Mesothelial cell of epicardium (in vitro differentiated cells): ENCODE data around the gene LUC7L3. TPM values are rescaled to one million over a fixed set of nuclear protein-coding genes. Genes with fewer than 3 reads are reported as not detected.

Source experiments
- DNase-seq, 2 experiments: peaks; one replicate each; pipeline ENCODE4 v3.0.0; 2021; ENCODE audit warnings: low spot score in 2 of 2; ENCODE audit not compliant: unreplicated experiment in 2 of 2
- H3K27ac Mint-ChIP-seq: 2 replicates; pipeline ENCODE4 v1.8.0; 2021; ENCODE audit warnings: mixed read lengths
- H3K27me3 Mint-ChIP-seq: 2 replicates; pipeline ENCODE4 v1.8.0; 2021; ENCODE audit warnings: low read depth, mixed read lengths
- H3K36me3 Mint-ChIP-seq: 2 replicates; pipeline ENCODE4 v1.8.0; 2021; ENCODE audit warnings: mixed read lengths
- H3K4me1 Mint-ChIP-seq: 2 replicates; pipeline ENCODE4 v1.8.0; 2021; ENCODE audit warnings: mixed read lengths
- H3K4me3 Mint-ChIP-seq: 2 replicates; pipeline ENCODE4 v1.8.0; 2021; ENCODE audit warnings: mild to moderate bottlenecking, moderate library complexity, mixed read lengths
- H3K9me3 Mint-ChIP-seq: 2 replicates; pipeline ENCODE4 v1.8.0; 2021; ENCODE audit warnings: mixed read lengths
- CTCF ChIP-seq: fragments of 200-600 bp; sonication (generic); IDR thresholded peaks from one replicate; pipeline ENCODE4 v1.5.0; 2021; ENCODE audit warnings: antibody characterized with exemption; ENCODE audit not compliant: unreplicated experiment
- total RNA-seq: library from RNA; stranded (reverse); gene quantifications from 3 replicates; pipeline ENCODE4 v1.2.1, GENCODE V29; 2021

LUC7L3 gene
- total RNA-seq, 1 donor from 2014 or later, result 261 TPM

GRCh38 chr17:50767446-50767845 lies 48.0 kb downstream of the LUC7L3 start, which contains the start of gene ANKRD40CL:
Gene ANKRD40CL (minus strand): TSS chr17:50767518. CDS start chr17:50766913, 605 bp downstream.
- DNase-seq, result no peak
- Mint-ChIP-seq H3K4me1 (peaks cover 20% of the 10 kb centered on the region), H3K4me3 (no peak within 1 kb of the TSS), H3K27ac (no peak within 1 kb of the TSS), H3K9me3 (no peaks in the 10 kb centered on the region), H3K36me3 (no peaks in the 10 kb centered on the region), H3K27me3 (no peaks in the 10 kb centered on the region)
- TF ChIP-seq CTCF, result no peak

GRCh38 chr17:50768346-50768761 lies 49.0 kb downstream of the LUC7L3 start:
- Mint-ChIP-seq H3K27me3 (no peaks in the 10 kb centered on the region), H3K9me3 (no peaks in the 10 kb centered on the region), H3K4me3 (no peak overlapping the region), H3K27ac (no peak overlapping the region), H3K4me1 (peaks cover 14% of the 10 kb centered on the region), H3K36me3 (no peaks in the 10 kb centered on the region)
- TF ChIP-seq CTCF, result no peak
- DNase-seq, result no peak

- no peak for TF ChIP-seq CTCF
- no peaks in the 10 kb centered on the region for H3K27me3 Mint-ChIP-seq
- H3K4me3 Mint-ChIP-seq, result no peak overlapping the region
- DNase-seq, result no peak
- H3K4me1 Mint-ChIP-seq, result peaks cover 1% of the 10 kb centered on the region
- H3K27ac Mint-ChIP-seq, result no peak overlapping the region
- no peaks in the 10 kb centered on the region for H3K36me3 Mint-ChIP-seq
- H3K9me3 Mint-ChIP-seq, result no peaks in the 10 kb centered on the region
These were observed 50.5 kb downstream of the LUC7L3 start for GRCh38 chr17:50769884-50770283.

GRCh38 chr17:50770346-50770745 lies 50.9 kb downstream of the LUC7L3 start:
- Mint-ChIP-seq H3K9me3 (no peaks in the 10 kb centered on the region), H3K27me3 (no peaks in the 10 kb centered on the region), H3K36me3 (no peaks in the 10 kb centered on the region), H3K27ac (no peak overlapping the region), H3K4me1 (no peaks in the 10 kb centered on the region), H3K4me3 (no peak overlapping the region)
- TF ChIP-seq CTCF, result no peak
- DNase-seq, result no peak

- Mint-ChIP-seq H3K4me3 (no peak overlapping the region), H3K36me3 (no peaks in the 10 kb centered on the region), H3K27me3 (no peaks in the 10 kb centered on the region), H3K27ac (no peak overlapping the region), H3K4me1 (no peaks in the 10 kb centered on the region), H3K9me3 (no peaks in the 10 kb centered on the region)
- DNase-seq, result no peak
- no peak for TF ChIP-seq CTCF
These were observed 52.8 kb downstream of the LUC7L3 start for GRCh38 chr17:50771991-50772785.
